Upper lobe of left lung (tissue), 6 donors: ENCODE results near the gene CDX1. TPM values are rescaled to one million over a fixed set of nuclear protein-coding genes. Genes with fewer than 3 reads are reported as not detected.
A peak's percentile ranks its signal among the peaks of the same experiment; 100 is the strongest.

Experiments used
- ATAC-seq, 2 donors: fragments of 200-7000 bp; cut with Tn5 transposase; one replicate each; pipeline ENCODE4 v1.9.1; 2022; ENCODE audit warnings: mild to moderate bottlenecking in 2 of 2, moderate library complexity in 2 of 2; ENCODE audit not compliant: low FRiP score in 2 of 2
- DNase-seq, 2 donors: peaks; one replicate each; pipeline ENCODE4 v3.0.0-alpha.2; 2019 to 2020
- H3K27ac ChIP-seq, 4 donors: fragments of 200-600 bp; sonication (generic); one replicate each; pipeline ENCODE4 v1.5.1; 2016 to 2019
- H3K27me3 ChIP-seq, 4 donors: fragments of 200-600 bp; sonication (generic); one replicate each; pipeline ENCODE4 v1.5.1; 2017 to 2019
- H3K36me3 ChIP-seq, 4 donors: fragments of 200-600 bp; sonication (generic); one replicate each; pipeline ENCODE4 v1.5.1; 2016 to 2019
- H3K4me1 ChIP-seq, 4 donors: fragments of 200-600 bp; sonication (generic); one replicate each; pipeline ENCODE4 v1.5.1; 2018 to 2019
- H3K4me3 ChIP-seq, 4 donors: fragments of 200-600 bp; sonication (generic); one replicate each; pipeline ENCODE4 v1.5.1; 2017 to 2019; ENCODE audit warnings: mild to moderate bottlenecking in 2 of 4, moderate library complexity in 1 of 4
- H3K9me3 ChIP-seq, 4 donors: fragments of 200-600 bp; sonication (generic); one replicate each; pipeline ENCODE4 v1.5.1; 2018 to 2019
- EP300 ChIP-seq, 4 donors: sonication (generic); formaldehyde crosslinking; IDR thresholded peaks; one replicate each; pipeline ENCODE4 v1.5.1; 2017; ENCODE audit warnings: antibody characterized with exemption in 4 of 4, control low read depth in 2 of 4
- POLR2A ChIP-seq, 4 donors: fragments of 450-650 bp; IDR thresholded peaks; one replicate each; pipeline ENCODE4 v1.5.1; 2016 to 2017; ENCODE audit warnings: antibody characterized with exemption in 4 of 4, mild to moderate bottlenecking in 2 of 4
- POLR2AphosphoS5 ChIP-seq, 2 donors: sonication (generic); formaldehyde crosslinking; IDR thresholded peaks; one replicate each; pipeline ENCODE4 v1.5.1; 2017; ENCODE audit warnings: antibody characterized with exemption in 2 of 2
- WGBS, 2 donors: methylation state at CpG; one replicate each; pipeline ENCODE4 v1.1.5; 2017 to 2018; 5-methylcytosine and 5-hydroxymethylcytosine counted together
- total RNA-seq, 6 donors: library from RNA; depleted of rRNA in 4 of 6; stranded (reverse); fragments of >200 nt in 4 of 6; gene quantifications; one replicate each; pipeline versions ENCODE4 v1.1.0 to v1.2.1, GENCODE V29; 2016 to 2021
- TF ChIP-seq, protein P1 (sequence below), 6 experiments: fragments of 450-650 bp in 4 of 6; fragments of 200-600 bp in 2 of 6; sonication (generic) in 2 of 6; IDR thresholded peaks; one replicate each; pipeline ENCODE4 v1.5.1; 2016 to 2019; ENCODE audit warnings: antibody characterized with exemption in 6 of 6
- donor health status: DM: no; HTN: no; CAD: no; lungs with moderate emphysema.
- donor health status: DM: no; HTN: yes; CAD: no; lungs with severe emphysema.

The CDX1 gene
- total RNA-seq, 6 donors from 2014 or later, result 0.17 to 0.30 TPM; not detected in 4

DNA sequence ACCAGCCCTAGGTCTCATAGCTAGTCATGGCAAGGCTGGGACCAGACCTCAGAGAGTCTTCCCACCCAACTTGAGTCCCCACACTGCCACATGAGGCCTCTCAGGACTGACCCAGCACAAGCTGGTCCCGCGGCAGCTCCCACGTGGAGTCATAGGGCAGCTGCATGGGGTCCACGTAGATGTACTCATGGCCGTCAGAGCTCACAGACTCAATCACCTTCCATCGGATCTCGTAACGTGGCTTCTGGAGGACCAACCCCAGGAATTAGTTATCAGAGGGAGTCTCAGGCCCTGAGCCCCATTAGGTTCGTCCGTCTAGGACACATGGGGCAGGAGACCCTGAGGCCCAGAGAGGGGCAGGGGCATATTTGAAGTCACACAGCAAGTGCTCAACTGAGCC, 41.2 kb upstream of the CDX1 start:
- 88 to 100% methylated on average over 3 to 10 of the region's 10 CpGs for WGBS, 2 donors
- ATAC-seq, result no peak

DNA sequence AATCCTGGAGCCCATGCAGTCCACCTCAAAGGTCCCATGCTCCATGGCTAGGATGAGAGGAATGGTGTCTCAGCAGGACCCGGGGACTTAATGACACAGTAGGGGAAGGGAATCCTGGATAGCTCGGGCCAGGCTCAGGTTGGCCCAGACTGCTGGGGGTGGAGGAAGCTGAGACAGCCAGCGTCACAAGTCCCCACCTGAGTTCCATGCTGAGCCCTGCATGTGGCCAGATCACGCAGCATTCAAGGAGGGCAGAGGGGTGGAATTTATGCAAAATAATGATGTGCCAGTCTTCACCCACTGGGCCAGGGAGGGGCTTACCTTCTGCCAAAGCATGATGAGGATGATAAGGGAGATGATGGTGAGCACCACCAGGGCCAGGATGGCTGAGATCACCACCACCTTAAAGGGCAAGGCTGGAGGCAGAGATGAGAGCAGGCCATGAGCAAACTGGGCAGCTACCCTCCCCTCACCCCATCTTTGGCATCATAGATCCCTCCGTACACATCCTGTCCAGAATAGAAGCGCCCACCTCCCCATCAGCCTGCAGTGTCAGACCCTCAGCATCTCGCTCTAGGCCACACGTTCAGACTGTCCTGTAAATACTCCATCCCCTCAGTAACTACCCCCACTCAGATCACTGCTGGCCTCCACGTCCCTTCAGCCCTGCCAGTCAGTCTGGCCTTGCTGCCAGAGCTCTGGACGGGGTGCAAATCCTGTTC, 40.2 kb upstream of the CDX1 start:
- no peak overlapping the region for H3K4me3 ChIP-seq
- no peak for TF ChIP-seq EP300 (IDR thresholded peaks at IDR 0.05)
- H3K27ac ChIP-seq, result no peak overlapping the region
- no peaks in the 10 kb centered on the region for H3K9me3 ChIP-seq
- DNase-seq (no peak), ATAC-seq (no peak)
- WGBS, 2 donors, result 83 to 84% methylated on average over 8 to 10 of the region's 10 CpGs
- peaks cover 0 to 41% (median 4%) of the 10 kb centered on the region in 4 donors for H3K36me3 ChIP-seq
- H3K4me1 ChIP-seq, result peaks cover 10 to 15% (median 12%) of the 10 kb centered on the region in 4 donors
- no peaks in the 10 kb centered on the region for H3K27me3 ChIP-seq

More for the DNA sequence above, 41.2 kb upstream of the CDX1 start:
- no peaks in the 10 kb centered on the region for H3K27me3 ChIP-seq
- peaks cover 10 to 12% (median 12%) of the 10 kb centered on the region in 4 donors for H3K4me1 ChIP-seq
- no peak for TF ChIP-seq EP300 (IDR thresholded peaks at IDR 0.05)
- no peak for TF ChIP-seq POLR2AphosphoS5 (IDR thresholded peaks at IDR 0.05)
- TF ChIP-seq, protein P1, sequence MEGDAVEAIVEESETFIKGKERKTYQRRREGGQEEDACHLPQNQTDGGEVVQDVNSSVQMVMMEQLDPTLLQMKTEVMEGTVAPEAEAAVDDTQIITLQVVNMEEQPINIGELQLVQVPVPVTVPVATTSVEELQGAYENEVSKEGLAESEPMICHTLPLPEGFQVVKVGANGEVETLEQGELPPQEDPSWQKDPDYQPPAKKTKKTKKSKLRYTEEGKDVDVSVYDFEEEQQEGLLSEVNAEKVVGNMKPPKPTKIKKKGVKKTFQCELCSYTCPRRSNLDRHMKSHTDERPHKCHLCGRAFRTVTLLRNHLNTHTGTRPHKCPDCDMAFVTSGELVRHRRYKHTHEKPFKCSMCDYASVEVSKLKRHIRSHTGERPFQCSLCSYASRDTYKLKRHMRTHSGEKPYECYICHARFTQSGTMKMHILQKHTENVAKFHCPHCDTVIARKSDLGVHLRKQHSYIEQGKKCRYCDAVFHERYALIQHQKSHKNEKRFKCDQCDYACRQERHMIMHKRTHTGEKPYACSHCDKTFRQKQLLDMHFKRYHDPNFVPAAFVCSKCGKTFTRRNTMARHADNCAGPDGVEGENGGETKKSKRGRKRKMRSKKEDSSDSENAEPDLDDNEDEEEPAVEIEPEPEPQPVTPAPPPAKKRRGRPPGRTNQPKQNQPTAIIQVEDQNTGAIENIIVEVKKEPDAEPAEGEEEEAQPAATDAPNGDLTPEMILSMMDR (IDR thresholded peaks at IDR 0.05), result no peak
- TF ChIP-seq POLR2A (IDR thresholded peaks at IDR 0.05), result no peak
- DNase-seq, result peak in 1 of 2 donors; percentile 48
- peaks cover 0 to 50% (median 4%) of the 10 kb centered on the region in 4 donors for H3K36me3 ChIP-seq
- no peak overlapping the region for H3K4me3 ChIP-seq
- peak overlapping the region in 1 of 4 donors; percentile 14 for H3K27ac ChIP-seq
- H3K9me3 ChIP-seq, result no peaks in the 10 kb centered on the region

DNA sequence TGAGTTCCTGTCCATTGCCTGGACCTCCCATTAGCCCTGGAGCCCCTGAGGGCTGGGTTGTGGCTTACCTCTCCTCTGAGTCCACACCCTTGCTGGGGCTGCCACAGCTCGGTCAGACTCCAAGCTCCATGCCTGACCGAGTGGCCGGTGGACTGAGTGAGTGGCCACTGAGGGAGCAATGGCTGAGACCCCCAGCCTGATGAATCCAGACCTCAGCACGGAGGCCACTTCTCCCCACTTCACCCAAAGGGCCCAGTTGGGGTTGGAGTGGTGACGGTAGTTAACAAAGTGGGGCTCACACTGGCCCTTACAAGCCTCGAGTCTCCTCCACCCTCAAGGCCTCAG, 39.7 kb upstream of the CDX1 start:
- Histone ChIP-seq H3K36me3 (peaks cover 0 to 38% (median 4%) of the 10 kb centered on the region in 4 donors), H3K4me1 (peaks cover 10 to 15% (median 12%) of the 10 kb centered on the region in 4 donors), H3K9me3 (no peaks in the 10 kb centered on the region), H3K4me3 (no peak overlapping the region), H3K27me3 (no peaks in the 10 kb centered on the region), H3K27ac (no peak overlapping the region)
- ATAC-seq (no peak), DNase-seq (peak in 1 of 2 donors; percentile 24)
- 77 to 89% methylated on average over 3 to 6 of the region's 6 CpGs for WGBS, 2 donors
- no peak for TF ChIP-seq POLR2A (IDR thresholded peaks at IDR 0.05)
- TF ChIP-seq POLR2AphosphoS5 (IDR thresholded peaks at IDR 0.05), result no peak
- TF ChIP-seq EP300 (IDR thresholded peaks at IDR 0.05), result no peak
- TF ChIP-seq, protein P1 (IDR thresholded peaks at IDR 0.05), result no peak

DNA sequence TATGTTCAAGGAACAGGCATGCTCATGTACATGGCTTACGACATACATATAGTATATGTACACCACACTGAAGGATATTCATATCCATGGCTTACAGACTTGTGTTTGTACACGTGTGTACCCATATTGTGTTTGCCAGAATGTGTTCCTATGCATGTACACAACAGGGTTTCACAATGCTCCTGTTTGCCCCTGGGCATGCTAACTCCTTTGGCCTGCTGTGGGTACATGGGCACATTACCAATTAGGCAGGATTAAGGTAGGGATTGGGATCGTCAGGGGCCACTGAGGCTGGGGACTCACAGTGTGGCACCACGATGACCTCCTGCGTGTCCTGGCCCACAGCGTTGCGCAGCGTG, 37.1 kb upstream of the CDX1 start:
- no peak for ATAC-seq
- Histone ChIP-seq H3K36me3 (peaks cover 0 to 27% (median 2%) of the 10 kb centered on the region in 4 donors), H3K27me3 (no peaks in the 10 kb centered on the region), H3K9me3 (no peaks in the 10 kb centered on the region), H3K4me3 (no peak overlapping the region), H3K27ac (no peak overlapping the region), H3K4me1 (peaks cover 9 to 14% (median 13%) of the 10 kb centered on the region in 4 donors)
- TF ChIP-seq POLR2AphosphoS5 (IDR thresholded peaks at IDR 0.05) (no peak), POLR2A (IDR thresholded peaks at IDR 0.05) (no peak), EP300 (IDR thresholded peaks at IDR 0.05) (no peak)
- TF ChIP-seq, protein P1 (IDR thresholded peaks at IDR 0.05), result no peak
- 76 to 90% methylated on average over 4 to 8 of the region's 8 CpGs for WGBS, 2 donors
- DNase-seq, result no peak

DNA sequence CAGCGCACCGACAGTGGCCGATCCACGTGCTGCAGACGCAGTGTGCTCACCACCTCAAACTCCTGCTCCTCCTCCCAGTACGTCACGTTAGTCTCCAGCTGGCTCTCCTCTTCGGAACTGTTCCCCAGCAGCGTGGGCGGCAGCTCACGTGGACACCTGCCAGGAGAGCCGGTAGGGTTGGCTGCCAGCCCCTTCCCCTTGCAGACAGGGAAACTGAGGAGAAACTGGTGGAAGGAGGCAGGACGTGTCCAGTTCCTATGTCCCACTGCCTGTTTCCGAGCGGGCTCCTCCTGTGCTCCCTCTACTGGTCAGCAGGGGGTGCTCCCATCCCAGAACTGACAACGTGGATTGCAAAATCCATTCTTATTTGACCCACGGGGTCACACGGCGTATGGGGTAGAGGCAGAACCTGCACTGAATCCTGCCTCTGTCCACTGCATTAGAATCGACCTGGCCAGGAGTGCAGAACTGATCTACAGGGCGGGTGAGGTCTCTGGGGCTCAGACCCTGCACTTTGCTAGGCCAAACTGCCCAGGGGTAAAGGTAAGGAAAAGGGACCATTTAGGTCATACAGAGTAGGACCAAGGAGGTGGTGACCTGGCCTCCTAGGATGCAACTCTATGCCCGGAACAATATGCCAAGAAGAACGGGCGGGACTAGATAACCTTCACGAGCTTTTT, 36.6 kb upstream of the CDX1 start:
- Histone ChIP-seq H3K27me3 (no peaks in the 10 kb centered on the region), H3K27ac (no peak overlapping the region), H3K4me3 (peak overlapping the region in 1 of 4 donors; percentile 4), H3K9me3 (no peaks in the 10 kb centered on the region), H3K36me3 (peaks cover 0 to 25% (median 2%) of the 10 kb centered on the region in 4 donors), H3K4me1 (peaks cover 9 to 14% (median 13%) of the 10 kb centered on the region in 4 donors)
- ATAC-seq, result peak; percentile 72 to 89
- TF ChIP-seq EP300 (IDR thresholded peaks at IDR 0.05), result no peak
- no peak for TF ChIP-seq POLR2A (IDR thresholded peaks at IDR 0.05)
- TF ChIP-seq, protein P1 (IDR thresholded peaks at IDR 0.05), result peak; percentile 74 to 91 (median 88)
- peak in 1 of 2 donors; percentile 32 for TF ChIP-seq POLR2AphosphoS5 (IDR thresholded peaks at IDR 0.05)
- WGBS, 2 donors, result 34 to 58% methylated on average over 19 to 25 of the region's 25 CpGs
- DNase-seq, result peak; percentile 53 to 84
